Measurements from ENCODE around the gene ISOC2.
"Not testable (repeated sequence)": the region's sequence is repeated elsewhere in the genome, so short reads cannot be mapped to it uniquely, and the experiment has no call there.

The ISOC2 gene

GRCh38 chr19:55502197-55502952 lies 40.9 kb upstream of the ISOC2 start:
- H3K4me3 ChIP-seq (ENCODE audit: control insufficient read depth, low read depth, low read length), result no peak overlapping the region
- TF ChIP-seq CTCF (conservative IDR thresholded peaks at IDR 0.05; ENCODE audit: control insufficient read depth, insufficient read depth, low read depth, low read length), result no peak
- DNase-seq (ENCODE audit: low read depth), result no peak

GRCh38 chr19:55500368-55500952 lies 39.0 kb upstream of the ISOC2 start:
- H3K4me3 ChIP-seq (ENCODE audit: control insufficient read depth, low read depth, low read length), result no peak overlapping the region
- no peak for DNase-seq (ENCODE audit: low read depth)
- TF ChIP-seq CTCF (conservative IDR thresholded peaks at IDR 0.05; ENCODE audit: control insufficient read depth, insufficient read depth, low read depth, low read length), result no peak

- no peak overlapping the region for H3K4me3 ChIP-seq (ENCODE audit: control insufficient read depth, low read depth, low read length)
- TF ChIP-seq CTCF (conservative IDR thresholded peaks at IDR 0.05; ENCODE audit: control insufficient read depth, insufficient read depth, low read depth, low read length), result no peak
- DNase-seq (ENCODE audit: low read depth), result no peak
Measured at GRCh38 chr19:55498246-55498840, 36.9 kb upstream of the ISOC2 start.

- TF ChIP-seq CTCF (conservative IDR thresholded peaks at IDR 0.05; ENCODE audit: control insufficient read depth, insufficient read depth, low read depth, low read length), result no peak
- H3K4me3 ChIP-seq (ENCODE audit: control insufficient read depth, low read depth, low read length), result no peak overlapping the region
- no peak for DNase-seq (ENCODE audit: low read depth)
Measured at GRCh38 chr19:55497763-55498162, 36.3 kb upstream of the ISOC2 start.

GRCh38 chr19:55496820-55497219 lies 35.4 kb upstream of the ISOC2 start:
- not testable (repeated sequence) for H3K4me3 ChIP-seq (ENCODE audit: control insufficient read depth, low read depth, low read length); DNase-seq (ENCODE audit: low read depth)

GRCh38 chr19:55495646-55496349 lies 34.4 kb upstream of the ISOC2 start:
- no peak overlapping the region for H3K4me3 ChIP-seq (ENCODE audit: control insufficient read depth, low read depth, low read length)
- no peak for TF ChIP-seq CTCF (conservative IDR thresholded peaks at IDR 0.05; ENCODE audit: control insufficient read depth, insufficient read depth, low read depth, low read length)
- no peak for DNase-seq (ENCODE audit: low read depth)
